GM18511 (cell line): ENCODE results near the gene ENDOU.

Experiments
- ATAC-seq: cut with Tn5 transposase; IDR thresholded peaks from one replicate; pipeline ENCODE4 v1.9.1; 2021; ENCODE audit warnings: mild to moderate bottlenecking, moderate library complexity; ENCODE audit not compliant: unreplicated experiment

Gene ENDOU

DNA sequence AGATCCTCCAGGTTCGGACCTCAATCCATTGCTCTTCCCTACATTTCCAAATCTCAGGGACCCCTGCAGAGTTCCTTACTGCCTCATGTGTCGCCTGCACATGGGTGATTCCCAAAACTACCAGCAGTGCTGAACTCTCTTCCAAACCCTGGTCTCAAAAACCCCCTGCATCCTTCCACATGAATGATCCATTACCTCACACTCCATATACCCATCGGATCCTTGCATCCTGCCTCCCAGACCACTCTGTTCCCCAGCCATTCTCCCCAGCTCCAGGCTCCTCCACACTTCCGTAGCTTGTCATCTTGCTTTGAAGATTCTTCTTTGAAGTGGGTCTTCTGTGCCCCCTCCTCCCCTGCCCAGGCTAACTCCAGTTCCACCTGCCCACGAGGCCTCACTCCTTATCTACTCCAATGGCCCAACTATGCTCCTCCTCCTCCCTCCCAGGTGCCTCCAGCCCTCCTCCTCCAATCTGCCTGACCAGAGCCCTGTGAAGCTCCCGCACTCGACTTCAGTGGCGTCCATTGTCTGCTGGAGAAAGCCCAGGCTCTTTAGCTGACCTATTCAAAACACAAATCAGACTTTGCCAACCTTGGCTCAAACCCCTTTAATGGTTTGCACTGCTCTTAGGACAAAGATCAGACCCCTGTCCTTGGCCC, 19.6 kb upstream of the ENDOU start:
- ATAC-seq, result no peak

DNA sequence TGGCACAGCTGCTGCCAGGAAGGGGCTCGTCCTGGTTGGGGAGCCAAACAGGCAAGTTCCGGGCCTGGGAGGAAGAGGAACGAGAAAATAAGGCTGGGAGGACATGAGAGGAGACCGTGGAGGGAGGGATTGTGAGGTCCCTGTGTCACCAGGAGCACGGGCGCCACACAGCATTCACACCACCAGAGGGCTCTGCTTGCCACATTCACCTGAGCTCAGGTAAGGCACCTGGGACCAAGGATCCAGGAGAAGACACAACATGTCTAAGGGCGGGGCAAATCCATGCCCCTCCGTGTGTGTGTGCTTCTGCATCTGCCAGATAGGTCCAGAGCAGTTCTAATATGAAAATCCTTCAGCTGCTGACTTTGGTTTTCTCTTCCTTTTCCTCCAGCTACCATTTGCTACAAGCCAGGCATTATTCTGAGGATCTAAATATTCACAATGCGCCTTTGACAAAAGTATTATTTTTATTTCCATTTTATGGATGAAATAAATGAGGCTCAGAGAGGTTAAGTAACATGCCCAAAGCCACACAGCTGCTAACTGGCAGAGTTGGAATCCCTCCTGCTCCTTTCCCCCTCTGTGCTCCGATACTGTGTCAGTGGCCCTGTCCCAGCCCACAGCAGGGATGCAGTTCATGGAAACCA, 18.8 kb upstream of the ENDOU start:
- no peak for ATAC-seq

DNA sequence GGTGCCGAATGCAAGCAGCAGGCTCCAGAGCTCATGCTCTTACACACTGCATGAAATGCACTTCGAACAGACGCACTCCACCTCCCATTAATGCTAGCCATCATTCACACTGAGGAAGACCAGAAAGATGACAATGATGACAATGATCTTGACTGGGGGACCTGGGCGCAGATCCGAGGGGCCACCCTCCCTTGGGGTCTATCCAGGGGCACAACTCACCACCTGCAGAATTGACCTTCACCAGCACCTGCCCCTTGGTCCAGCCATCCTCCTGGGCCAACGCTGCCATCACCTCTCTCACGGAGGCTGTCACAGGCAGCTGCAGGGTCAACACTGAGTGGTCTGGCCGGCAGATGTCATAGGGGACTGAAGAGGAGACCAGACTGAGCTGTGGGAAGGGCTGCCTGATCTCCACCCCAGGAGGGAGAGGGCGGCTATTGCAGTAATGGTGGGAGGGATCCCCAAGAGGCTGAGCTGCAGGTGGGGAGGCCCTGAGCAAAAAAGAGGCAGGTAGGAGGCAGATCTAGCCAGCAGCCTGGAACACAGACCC, 18.1 kb upstream of the ENDOU start:
- no peak for ATAC-seq

DNA sequence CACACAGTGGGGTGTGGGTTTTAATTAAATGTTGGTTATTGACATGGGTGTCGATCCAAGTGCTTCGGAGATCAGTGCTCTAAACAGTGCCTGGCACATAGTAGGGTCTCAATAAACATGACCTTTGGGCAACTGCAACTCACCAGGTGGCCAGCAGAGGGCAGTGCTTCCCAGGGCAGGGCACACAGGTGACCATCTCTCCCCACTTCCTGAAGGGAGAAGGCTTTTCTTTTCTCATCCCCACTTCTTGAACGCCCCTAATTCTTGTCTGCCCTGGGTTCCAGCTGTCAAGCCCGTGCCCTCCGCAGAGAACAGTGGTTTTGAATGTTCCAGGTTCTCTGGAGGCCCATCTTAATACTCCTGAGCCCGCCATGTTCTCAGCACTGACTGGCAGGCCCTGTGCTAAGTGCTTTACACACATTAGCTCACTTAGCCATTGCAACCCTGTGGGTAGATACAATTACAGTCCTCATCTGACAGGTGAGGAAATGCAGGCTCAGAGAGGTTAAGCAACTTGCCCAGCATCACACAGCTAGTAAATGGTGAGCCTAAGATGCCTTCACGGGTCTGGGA, 17.0 kb upstream of the ENDOU start:
- ATAC-seq, result no peak

DNA sequence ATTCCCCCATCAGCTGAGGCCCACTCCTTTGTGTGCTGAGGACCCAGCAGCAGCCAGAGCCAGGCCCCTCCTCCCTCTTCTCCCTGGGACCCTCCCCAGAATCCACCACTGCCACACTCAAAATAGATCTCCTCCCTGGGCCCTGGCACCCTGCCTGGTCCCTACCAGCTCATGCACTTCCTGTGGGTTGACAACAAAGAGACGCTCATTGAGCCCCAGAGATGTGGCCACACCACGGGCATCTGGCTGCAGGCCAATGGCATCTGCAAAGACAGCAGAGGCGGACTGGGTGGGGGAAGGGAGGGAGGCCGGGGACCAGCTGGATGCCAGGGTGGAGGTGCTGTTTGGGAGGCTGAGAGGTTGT, 16.0 kb upstream of the ENDOU start:
- ATAC-seq, result peak; percentile 35

DNA sequence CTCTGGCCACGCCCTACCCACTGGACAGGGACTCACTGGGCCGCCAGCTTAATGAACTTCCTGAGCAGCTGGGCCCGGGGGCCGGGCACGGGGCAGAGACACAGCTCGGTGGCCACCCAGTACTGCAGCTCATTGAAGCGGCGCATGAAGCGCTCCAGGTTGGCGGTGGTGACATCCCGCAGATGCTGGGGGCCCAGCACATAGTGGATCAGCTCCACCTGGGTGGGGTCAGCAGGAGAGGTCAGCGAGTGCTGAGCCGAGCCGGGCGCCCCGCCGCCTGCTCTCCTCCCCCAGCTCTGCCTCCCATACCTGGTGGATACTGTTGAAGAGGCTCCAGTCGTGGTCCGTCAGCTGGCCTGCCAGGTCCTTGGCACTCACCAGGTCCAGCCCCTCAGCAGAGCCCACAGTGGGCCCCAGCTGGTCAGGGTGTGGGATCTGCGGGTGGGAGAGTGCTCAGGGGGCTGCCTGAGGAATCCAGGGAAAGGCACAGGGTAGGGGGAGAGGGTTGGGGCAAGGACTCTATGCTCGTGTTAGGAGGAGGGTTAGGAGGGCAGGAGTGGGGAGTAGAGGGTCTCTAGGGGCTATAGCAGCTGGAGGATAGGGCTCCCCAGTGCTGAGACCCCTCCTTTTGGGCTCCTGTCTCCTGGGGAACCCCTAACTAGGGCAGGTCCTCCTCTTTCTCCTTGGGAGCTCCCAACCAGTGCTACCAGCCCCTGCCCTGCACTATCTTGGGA, 15.5 kb upstream of the ENDOU start:
- ATAC-seq, result peak; percentile 56

DNA sequence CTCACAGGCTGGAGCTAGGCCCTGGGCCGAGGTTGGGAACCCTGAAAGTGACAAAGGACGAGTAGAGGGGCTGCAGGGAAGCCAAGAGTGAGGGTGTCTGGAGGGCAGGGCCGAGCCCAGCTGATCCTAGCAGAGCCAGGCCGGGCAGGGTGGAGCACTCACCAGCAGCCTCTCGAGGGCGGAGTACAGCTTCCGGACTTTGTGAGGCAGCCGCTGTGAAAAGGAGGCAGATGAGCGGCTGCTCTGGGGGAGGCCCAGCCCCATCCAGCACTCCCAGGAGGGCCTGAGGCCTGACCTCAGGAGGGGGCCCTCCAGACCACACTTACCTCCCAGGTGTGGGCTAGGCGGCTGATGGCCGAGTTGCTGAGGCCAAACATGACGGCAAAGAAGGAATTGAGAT, 14.7 kb upstream of the ENDOU start:
- peak; percentile 74 for ATAC-seq

DNA sequence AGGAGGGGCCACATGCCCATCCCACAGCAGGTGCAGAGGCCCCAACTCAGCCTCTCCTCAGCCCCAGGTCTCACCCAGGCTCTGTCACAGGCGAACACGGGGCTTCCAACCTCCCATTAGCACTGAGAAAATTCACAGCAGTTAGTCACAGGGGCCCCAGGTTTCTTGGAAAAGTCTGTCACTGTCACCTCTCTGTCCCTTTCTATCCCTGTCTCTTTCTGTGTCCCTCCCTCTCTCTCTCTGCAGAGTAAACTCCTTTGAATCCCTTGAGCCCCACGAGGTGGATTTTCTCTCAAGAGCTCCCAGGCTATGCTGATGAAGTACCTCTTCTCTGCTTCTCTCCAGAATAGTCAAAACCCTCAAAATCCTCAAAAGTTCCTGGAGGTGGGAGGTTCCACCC, 14.0 kb upstream of the ENDOU start:
- no peak for ATAC-seq

DNA sequence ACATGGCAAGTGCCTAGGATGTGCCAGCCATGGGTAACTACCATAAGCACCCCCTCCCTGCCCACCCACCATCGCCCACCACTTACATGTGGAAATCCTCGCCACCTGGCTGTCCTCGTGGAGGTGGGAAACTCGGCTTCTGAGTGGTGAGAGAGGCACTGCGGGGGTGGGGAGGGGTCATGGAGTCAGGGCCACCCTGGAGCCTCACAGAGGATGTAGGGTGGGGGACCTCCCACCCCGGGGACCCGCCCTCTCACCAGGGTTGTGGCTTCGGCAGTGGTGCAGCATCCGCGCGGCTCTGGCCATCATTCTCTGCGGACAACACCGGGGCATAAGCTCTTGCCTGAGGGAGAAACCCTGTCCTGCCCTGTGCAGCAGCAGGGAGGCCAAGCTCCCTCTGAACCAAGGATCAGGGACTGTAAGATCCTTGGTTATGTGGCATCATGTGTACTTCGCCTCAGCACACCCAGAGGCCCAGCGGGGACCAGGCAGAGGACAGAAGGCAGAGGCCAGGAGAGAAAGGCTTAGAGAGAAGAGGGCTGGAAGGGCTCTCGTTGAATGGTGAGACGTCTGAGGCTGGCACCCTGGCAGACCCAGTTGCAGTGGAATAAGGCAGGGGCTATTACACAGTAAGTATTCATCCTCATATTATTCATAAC, 12.8 kb upstream of the ENDOU start:
- ATAC-seq, result no peak

DNA sequence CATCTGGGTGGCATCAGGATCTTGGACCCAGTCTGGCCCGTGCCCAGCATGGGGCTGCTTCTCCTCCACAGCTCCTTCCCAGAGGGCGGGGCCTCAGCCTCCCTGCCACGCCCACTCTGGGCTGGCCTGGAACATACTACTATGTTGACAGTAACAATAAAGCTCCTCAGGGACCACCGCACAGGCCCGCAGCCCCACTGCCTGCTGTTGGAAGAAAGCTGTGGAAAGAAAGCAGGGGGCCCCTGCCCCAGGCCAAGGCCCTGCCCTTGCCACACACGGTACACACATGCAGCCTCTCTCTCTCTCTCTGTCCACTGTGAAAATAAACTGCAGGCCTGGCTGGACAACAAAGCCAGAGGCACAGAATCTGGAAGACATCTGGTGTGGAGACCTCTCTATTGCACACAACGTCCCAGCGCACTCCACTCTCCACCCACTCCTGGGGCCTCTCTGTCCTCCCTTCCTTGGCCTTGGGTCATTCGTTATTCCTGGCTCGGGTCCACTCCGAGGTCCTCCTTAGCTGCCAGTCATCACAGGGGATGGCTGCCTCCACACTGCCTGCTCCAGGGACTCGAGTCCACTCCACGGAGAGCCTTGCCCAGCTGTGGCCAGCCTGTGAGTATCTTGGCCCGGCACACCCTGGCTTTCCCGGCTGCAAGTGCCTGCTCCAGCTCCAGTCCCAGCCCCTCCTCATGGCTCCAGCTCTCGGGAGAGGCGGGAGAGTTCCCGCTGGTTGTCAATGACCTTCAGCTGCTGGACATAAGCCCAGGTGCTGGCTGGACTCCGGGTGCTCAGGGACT, 11.8 kb upstream of the ENDOU start:
- ATAC-seq, result no peak

DNA sequence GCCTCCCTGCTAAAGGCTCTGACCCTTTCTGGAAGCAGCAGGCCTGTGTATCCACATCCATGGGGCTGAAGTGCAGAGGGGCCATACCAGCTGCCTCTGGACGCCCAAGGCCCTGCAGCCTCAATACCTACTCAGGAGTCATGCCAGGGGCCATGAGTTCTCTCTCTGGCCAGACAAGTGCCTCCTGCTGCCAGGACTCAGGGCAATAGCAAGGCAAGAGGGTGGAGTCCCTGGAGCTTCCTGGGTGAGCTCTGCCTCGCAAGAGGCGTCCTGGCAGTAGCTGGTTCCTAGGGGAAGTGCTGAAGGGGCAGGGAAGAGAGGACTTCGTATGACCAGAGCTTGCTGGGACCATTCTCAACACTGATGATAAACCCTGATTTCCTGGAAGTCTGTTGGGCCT, 10.9 kb upstream of the ENDOU start:
- ATAC-seq, result no peak

DNA sequence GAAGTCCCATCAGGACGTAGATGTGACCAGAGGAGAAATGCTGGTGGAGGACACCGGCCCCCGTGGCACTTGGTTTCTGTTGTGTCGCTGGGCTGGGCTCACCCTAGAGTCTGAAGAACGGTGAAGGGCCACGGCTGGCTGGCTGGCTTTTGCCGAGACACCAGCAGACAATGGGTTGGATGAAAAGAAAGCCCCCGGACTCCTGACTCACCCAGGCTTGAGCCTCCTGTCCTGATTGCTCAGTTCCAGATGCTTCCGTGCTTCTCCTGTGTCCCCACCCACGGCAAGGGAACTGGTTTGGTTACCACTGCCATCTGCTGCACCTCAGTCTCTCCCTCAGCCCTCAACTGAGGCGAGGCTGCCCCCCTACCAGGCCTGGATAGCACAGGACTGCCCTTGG, 10.4 kb upstream of the ENDOU start:
- ATAC-seq, result no peak

DNA sequence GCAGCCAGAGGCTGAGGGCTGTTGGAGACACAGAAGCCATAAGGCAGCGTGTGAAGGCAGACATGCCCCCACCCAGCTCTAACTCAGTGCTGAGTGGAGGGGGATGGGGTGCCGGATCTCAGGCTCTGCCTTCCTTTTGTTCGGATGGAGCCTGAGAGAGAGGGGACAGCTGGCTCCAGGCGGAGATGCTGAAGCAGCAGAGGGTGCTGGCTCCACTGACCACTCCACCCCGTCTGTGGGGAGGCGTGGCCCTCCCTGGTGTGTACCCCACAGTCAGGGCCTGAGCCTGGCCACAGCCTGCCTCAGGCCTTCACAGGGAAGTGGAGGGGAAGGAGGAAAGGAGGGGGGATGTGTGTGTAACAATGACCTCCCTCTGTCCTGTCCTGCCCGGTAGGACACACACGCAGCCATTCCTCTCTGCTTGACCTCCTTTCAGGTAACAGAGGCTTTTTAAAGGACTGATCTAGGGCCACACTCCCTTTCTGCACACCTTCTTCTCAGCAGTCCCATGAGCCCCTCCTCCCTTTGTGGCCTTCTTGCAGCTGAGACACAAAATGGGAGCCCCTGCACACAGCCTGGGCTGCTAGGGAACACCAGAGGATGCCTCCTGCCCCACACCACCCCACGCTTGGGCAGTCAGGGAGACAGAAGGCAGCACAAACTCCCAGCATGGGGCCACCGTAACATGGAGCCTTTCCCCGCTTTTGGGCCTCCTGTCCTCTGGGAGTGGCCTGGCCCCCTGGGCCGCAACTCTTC, 9.6 kb upstream of the ENDOU start:
- no peak for ATAC-seq

DNA sequence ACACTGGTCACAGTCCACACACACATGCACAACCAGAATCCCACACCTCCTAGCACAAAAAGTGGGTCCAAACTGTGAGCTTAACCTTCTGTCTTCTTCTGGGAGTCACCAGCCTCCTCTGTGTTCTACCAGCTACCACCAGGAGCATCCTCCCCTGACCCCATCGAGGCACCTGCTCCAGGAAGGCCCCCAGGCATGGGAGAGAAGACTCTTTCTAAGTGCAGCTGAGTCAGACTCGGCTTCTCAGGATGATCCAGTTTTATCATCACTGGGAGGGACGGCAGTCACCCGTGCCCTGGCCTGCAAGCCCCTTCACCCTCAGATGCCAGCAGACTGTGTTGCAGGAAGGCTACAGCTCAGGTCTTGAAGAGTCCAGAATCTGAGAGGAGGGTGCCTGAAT, 7.9 kb upstream of the ENDOU start:
- ATAC-seq, result no peak

DNA sequence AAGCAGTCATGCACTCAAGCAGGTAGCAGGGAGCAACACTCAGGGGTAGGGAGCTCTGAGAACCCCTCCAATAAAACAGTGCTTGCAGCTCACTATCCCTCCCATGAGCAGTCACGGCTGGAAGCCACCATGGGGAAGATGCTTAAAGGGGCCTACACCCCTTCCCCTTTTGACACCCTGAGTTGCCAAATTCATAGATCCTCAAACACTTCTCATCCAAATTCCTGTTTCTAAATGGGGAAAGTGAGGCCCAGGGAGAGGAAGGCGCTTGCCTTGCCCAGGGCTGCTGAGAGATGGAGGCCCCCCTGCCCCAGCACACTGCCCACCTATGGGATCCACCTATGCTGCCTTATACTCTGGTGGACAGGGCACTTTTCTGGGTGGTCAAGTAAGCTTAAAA, 7.2 kb upstream of the ENDOU start:
- ATAC-seq, result no peak

DNA sequence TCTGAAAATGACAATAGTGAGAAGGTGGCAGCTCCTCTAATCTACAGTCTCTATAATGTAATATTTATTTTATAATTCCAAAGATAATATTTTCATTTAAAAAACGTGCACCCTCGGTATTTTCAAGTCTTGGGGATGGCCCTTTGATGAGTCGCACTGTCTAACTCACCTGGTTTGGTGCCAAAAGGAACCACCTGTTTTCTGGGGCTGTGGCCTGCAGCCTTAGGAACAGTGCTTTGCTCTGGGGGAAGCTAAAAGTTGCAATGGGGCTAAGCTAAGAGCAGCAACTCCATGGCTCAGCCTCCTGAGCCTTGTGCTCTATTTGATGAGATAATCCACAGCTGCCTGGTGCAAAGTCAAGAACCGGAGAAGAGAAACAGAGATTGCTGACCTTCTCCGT, 6.4 kb upstream of the ENDOU start:
- no peak for ATAC-seq

DNA sequence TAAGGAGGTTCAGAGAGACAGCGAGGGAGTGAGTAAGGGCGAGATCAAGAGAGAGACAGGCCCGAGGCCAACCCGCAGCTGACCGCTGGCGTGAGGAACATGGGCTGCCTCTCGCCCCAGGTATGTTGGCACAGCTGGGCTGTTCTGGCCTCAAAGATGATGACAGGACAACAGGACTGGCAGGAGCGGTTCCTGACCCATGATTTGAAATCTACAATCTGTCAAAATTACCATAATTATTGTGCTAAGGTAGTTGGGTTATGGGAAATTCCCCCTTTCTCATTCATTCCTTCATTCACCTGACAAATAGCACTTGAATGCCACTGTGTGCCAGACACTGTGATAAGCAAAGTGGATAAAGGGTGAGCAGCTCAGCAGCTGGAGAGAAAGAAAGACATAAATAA, 5.1 kb upstream of the ENDOU start:
- no peak for ATAC-seq

DNA sequence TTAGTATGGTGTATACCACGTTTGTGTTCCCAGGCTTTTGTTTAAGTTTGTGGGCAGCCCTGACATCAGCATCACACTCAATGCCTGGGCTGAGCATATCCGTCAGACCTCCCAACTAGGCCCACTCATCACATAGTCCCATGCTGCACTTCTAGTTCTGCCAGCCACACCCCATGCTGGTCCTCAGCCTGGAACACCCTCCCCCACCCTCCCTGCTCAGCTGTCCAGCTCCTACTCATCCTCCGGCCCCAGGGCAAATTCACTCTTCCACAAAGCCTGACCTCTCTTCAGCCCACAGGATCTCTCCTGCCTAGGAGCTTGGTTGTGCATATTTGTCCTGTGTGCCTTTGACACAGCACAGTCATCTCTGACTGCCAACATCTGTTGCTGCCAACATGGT, 3.9 kb upstream of the ENDOU start:
- no peak for ATAC-seq

DNA sequence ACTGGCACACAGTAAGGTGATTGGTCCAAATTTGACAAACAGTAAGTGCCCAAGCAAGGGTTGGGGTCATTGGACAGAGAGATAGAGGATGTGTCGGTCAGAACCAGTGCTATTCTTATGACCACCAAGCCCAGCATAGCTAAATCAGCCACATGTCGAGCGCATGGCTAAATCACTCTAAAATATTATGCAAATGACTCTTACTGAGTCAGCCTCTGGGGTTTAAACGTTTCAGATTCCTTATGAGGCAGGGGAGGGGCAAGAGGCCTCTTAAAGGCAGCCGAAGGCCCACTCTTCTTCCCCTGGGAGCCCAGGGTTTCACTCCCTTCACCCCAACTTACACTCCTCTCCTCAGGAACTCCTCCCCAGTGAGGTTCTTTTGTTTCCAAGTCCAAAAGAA, 603 bp upstream of the ENDOU start:
- peak; percentile 93 for ATAC-seq
